HG03442 (cell line): ENCODE data around the gene TMPRSS7.
"Not testable (repeated sequence)": the region's sequence is repeated elsewhere in the genome, so short reads cannot be mapped to it uniquely, and the experiment has no call there.

ENCODE experiments used
- ATAC-seq: cut with Tn5 transposase; IDR thresholded peaks from one replicate; pipeline ENCODE4 v1.9.1; 2021; ENCODE audit warnings: mild to moderate bottlenecking, moderate library complexity; ENCODE audit not compliant: unreplicated experiment

TMPRSS7 gene

GRCh38 chr3:112012205-112012992, 22.1 kb upstream of the TMPRSS7 start:
- no peak for ATAC-seq

DNA sequence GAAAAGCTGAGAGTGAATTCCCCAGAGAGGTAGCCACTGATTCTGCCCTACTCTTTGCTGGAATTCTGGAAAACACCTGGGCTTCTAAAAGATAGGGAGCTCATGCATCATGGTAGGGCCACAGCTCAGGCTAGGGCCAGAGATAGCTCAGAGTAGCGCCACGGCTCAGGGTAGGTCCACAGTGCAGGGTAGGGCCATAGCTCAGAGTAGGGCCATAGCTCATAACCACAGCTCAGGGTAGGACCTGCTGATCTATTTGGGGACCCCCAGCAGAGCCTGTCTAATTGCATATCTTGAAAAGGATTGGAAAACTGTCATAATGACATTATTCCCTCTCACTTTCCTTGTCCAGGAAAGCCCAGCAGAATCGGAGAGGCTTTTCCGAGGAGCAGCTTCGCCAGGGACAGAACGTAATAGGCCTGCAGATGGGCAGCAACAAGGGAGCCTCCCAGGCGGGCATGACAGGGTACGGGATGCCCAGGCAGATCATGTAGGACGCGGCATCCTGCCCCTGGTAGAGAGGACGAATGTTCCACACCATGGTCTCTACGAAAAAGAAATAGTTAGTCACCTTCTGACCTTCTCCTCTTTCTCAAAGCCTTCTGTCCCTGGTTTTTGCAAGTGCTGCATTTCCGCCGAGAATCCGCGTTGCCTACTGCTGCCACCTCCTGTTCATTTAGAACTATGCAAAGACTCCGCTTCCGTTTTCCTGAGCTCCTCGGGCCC, 21.3 kb upstream of the TMPRSS7 start:
- ATAC-seq = peak; percentile 88

DNA sequence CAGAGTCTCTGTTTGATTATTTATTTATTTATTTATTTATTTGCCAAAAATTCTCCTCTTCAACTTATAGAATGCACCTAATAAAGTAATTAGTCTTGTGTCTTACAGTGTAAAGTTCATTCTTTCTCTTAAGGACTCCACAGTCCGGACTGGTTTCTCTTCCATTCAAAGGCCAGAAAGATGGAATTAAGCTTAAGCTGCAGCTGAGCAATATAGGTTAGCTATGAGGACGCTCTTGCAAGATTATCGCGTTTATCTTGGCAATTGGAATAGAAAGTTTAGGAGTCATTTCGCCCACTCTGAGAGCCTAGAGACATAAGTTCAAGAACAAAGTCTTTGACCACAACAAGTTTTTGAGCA, 20.8 kb upstream of the TMPRSS7 start:
- ATAC-seq = peak; percentile 17

DNA sequence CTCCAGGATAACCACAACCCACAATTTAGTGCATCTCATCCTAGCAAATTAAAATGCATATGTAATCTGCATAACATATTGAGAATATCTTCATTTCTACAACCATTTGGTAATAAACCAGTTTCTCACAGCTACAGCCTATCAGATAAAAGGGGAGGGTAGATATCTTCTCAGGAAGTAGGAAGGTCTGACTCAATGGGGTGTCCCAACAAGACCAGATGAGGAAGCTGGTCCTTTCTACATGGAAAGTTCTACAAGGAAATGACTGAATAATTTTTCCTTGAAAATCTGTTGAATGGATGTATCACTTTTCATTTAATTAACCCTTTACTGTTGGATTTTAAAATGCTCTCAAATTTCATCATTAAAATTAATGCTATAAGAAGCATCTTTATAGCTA, 17.4 kb upstream of the TMPRSS7 start:
- no peak for ATAC-seq

DNA sequence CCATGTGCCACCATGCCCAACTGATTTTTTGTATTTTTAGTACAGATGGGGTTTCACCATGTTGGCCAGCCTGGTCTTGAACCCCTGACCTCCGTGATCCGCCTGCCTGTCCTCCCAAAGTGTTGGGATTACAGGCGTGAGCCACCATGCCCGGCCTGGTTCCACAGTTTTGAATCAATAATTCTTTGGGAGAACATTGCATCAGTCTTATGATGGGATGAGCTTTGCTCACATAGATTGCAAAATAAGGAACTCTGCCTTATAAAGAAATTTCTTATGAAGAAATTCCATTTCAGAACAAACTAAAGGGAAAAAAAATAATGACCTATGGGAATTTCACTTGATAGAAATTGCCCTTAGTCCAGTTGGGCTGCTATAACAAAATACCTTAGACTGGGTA, 15.8 kb upstream of the TMPRSS7 start:
- no peak for ATAC-seq

GRCh38 chr3:112019716-112020115, 14.8 kb upstream of the TMPRSS7 start:
- ATAC-seq = no peak

DNA sequence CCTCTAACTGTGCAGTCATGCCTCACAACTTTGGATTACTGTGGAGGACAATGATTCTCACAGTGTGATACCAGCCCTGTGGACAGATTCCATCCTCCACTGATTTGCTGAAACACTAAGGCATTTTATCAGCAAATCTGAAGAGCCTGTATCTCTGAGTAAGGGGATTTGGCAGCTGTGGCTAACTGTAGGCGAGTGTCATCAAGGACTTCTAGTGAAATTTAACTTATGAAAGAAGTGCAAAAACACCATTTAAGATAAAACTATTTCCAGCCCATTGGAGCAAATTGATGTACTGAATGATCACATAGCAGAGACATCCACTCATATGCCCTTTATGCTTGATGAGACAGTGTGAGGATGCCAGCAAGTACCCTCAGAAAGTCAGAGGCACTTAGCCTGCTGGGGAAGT, 13.9 kb upstream of the TMPRSS7 start:
- ATAC-seq = no peak

- ATAC-seq = no peak
Observed at GRCh38 chr3:112027142-112027541, 7.4 kb upstream of the TMPRSS7 start.

DNA sequence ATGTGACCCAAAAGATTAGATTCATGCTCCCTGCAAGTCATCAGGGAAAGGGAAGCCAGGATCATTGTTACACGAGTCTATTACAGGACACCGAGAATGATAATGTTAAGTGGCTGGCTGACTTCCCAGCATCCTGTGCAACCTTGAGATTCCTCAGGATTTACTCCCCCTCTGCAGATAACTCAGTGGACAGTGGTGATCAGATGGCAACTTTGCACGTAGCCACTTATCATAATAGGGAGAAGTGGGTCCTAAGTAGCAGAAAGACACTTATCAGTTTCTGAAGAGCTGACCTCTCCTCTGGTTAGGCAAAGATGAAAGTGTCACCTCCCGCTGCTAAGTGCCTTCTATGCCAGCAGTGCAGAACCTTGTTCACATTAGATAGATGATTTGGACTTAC, 6.7 kb upstream of the TMPRSS7 start:
- no peak for ATAC-seq

- ATAC-seq = no peak
Observed at GRCh38 chr3:112030901-112031300, 3.6 kb upstream of the TMPRSS7 start.

GRCh38 chr3:112032098-112032731, 2.3 kb upstream of the TMPRSS7 start:
- ATAC-seq = no peak

DNA sequence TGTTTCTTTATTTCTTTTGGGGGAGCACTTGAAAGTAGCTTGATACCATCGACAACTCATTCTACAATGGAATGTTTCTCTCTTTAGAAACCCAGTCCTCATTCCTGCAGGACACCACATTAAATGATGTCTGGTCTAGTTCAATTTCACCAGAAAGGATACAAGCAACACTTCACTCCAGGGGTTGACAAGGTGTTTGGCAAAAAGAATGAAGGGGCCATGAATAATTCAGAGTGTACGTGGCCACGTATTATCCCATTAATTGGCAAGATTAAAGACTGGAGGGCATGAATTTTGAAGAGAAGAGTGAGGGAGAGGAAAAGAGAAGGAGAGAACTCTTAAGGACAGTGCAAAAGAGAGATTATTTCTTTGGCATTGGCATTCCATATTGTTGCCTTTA, 705 bp downstream of the TMPRSS7 start:
- ATAC-seq = no peak

DNA sequence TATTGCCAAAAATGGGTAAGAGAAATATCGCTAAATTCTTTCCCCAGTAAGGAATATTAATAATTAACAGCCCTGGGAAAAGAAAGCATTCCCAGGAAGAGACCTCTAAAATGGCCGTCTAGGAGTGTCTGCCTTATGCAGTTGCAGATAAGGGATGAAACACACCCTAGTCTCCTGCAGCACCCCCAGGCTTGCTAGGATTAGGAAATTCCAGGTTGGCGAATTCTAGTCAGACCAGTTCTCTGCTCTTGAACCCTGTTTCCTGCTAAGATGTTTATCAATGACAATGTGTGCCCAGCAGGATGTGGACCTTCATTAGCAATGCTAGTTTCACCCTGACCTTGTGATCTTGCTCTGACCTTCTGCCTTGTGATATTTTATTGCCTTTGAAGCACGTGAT, 2.7 kb downstream of the TMPRSS7 start:
- not testable (repeated sequence) for ATAC-seq

- peak; percentile 60 for ATAC-seq
Observed at GRCh38 chr3:112038863-112039262, 4.3 kb downstream of the TMPRSS7 start.

- ATAC-seq = no peak
Observed at GRCh38 chr3:112041321-112041720, 6.8 kb downstream of the TMPRSS7 start.

DNA sequence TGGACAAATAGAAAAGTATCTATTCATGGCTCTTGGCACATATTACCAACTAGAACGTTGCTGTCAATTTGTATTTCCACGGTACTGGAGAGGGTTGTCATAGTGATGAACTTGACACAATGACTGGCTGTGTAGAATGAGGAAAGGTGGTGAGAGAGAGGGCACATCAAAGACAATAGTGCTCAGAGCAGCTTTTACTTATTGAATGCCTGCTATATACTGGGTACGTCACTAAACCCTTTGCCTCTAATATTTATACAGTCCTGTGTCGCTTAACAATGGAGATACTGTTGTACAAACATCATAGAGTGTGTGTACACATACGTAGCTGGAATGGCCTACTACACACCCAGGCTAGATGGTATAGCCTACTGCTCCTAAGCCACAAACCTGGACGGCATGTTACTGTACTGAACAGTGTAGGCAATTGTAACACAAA, 8.3 kb downstream of the TMPRSS7 start:
- no peak for ATAC-seq

- ATAC-seq = peak; percentile 93
Observed at GRCh38 chr3:112043621-112044201, 9.2 kb downstream of the TMPRSS7 start.

GRCh38 chr3:112046599-112046998, 12.1 kb downstream of the TMPRSS7 start:
- ATAC-seq = no peak

DNA sequence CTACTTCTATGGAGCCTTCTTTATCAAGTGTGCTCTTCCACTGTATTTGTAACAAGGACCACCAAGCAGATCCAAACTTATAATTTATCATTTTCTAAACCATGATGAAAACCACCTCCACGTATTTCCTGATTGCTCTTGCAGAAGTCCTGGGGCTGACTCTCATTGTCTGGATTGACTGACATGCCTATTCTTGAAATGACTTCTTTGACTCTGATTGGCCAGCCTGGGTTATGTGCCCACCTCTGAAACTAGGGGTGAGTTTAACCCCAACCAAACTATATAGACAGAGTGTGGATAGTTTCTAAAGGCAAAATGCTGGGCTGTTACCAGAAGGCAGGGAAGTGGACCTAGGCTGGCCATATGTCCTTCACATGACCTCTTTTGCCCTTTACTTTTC, 12.7 kb downstream of the TMPRSS7 start:
- no peak for ATAC-seq

GRCh38 chr3:112048911-112049310, 14.4 kb downstream of the TMPRSS7 start:
- ATAC-seq = no peak

GRCh38 chr3:112053229-112053628, 18.7 kb downstream of the TMPRSS7 start:
- no peak for ATAC-seq
